B cell (primary cell): ENCODE data around the gene METTL21C. TPM values are rescaled to one million over a fixed set of nuclear protein-coding genes. Genes with fewer than 3 reads are reported as not detected.

ENCODE experiments used
- ATAC-seq: fragments of 200-7000 bp; cut with Tn5 transposase; one replicate; pipeline ENCODE4 v1.10.0; 2021; ENCODE audit warnings: low read depth, mild to moderate bottlenecking, moderate number of reproducible peaks, moderate library complexity
- CTCF ChIA-PET: fragments of 350-600 bp; sonication (Branson Sonifier 250); formaldehyde crosslinking; loops from one replicate; lab custom pipeline; 2021; ENCODE audit warnings: antibody characterized with exemption, inconsistent platforms; lab: Charles Lee
- POLR2A ChIA-PET: fragments of 350-600 bp; sonication (Branson Sonifier 250); formaldehyde crosslinking; loops from one replicate; lab custom pipeline; 2021; ENCODE audit warnings: antibody characterized with exemption; lab: Charles Lee
- DNase-seq: peaks from one replicate; pipeline ENCODE4 v3.0.0; 2013
- H2AFZ ChIP-seq: 2 replicates; pipeline ENCODE4 v1.6.1; 2012; ENCODE audit warnings: mild to moderate bottlenecking, low read depth, low read length; ENCODE audit not compliant: insufficient read depth, poor library complexity, severe bottlenecking
- H3K27ac ChIP-seq, 2 donors: 1 replicate in 1 of 2; 2 replicates in 1 of 2; pipeline ENCODE4 v1.5.1; 2012 to 2013; ENCODE audit warnings: low read length in 2 of 2, mild to moderate bottlenecking in 2 of 2, moderate library complexity in 1 of 2
- H3K27me3 ChIP-seq, 4 experiments: fragments of 200-600 bp in 1 of 4; sonication (generic) in 1 of 4; replicated peaks in 1 of 4; 1 replicate in 2 of 4; 2 replicates in 2 of 4; pipeline versions ENCODE4 v1.6.1 to v1.7.0; 2013 to 2016; ENCODE audit warnings: low read length in 3 of 4, mild to moderate bottlenecking in 2 of 4, mixed read lengths in 1 of 4, moderate library complexity in 1 of 4; ENCODE audit not compliant: insufficient read depth in 4 of 4, control insufficient read depth in 3 of 4; ENCODE audit errors: control extremely low read depth in 1 of 4
- H3K36me3 ChIP-seq, 2 experiments: replicated peaks in 1 of 2; 1 replicate in 1 of 2; 2 replicates in 1 of 2; pipeline versions ENCODE4 v1.6.1 to v1.7.1; 2013; ENCODE audit warnings: low read length in 1 of 2; ENCODE audit not compliant: insufficient read depth in 2 of 2, control insufficient read depth in 1 of 2; ENCODE audit errors: control extremely low read depth in 1 of 2, extremely low read depth in 1 of 2
- H3K4me1 ChIP-seq, 2 donors: fragments of 200-600 bp in 1 of 2; sonication (generic) in 1 of 2; 1 replicate in 1 of 2; 2 replicates in 1 of 2; pipeline versions ENCODE4 v1.5.1 to v1.6.1; 2013 to 2017; ENCODE audit warnings: low read length in 2 of 2; ENCODE audit not compliant: control insufficient read depth in 2 of 2, insufficient read depth in 2 of 2
- H3K4me2 ChIP-seq: replicated peaks from 2 replicates; pipeline ENCODE3; 2012; ENCODE audit warnings: mild to moderate bottlenecking, low read depth, low read length; ENCODE audit not compliant: poor library complexity, severe bottlenecking
- H3K4me3 ChIP-seq, 5 experiments: fragments of 200-600 bp in 1 of 5; sonication (generic) in 1 of 5; 1 replicate in 3 of 5; 2 replicates in 2 of 5; pipeline versions ENCODE4 v1.5.1 to v1.7.0; 2011 to 2016; ENCODE audit warnings: low read length in 4 of 5, mild to moderate bottlenecking in 4 of 5, low read depth in 2 of 5, control low read depth in 1 of 5, moderate library complexity in 1 of 5; ENCODE audit not compliant: insufficient read depth in 1 of 5; ENCODE audit errors: control extremely low read depth in 1 of 5, extremely low read depth in 1 of 5
- H3K79me2 ChIP-seq: fragments of 200-600 bp; sonication (generic); one replicate; pipeline ENCODE4 v1.6.0; 2016; ENCODE audit warnings: low read length; ENCODE audit not compliant: control insufficient read depth, insufficient read depth
- H3K9ac ChIP-seq: fragments of 200-600 bp; sonication (generic); 2 replicates; pipeline ENCODE4 v1.6.1; 2017; ENCODE audit warnings: mild to moderate bottlenecking, low read length, moderate library complexity
- H3K9me3 ChIP-seq, 3 donors: one replicate each; pipeline versions ENCODE4 v1.6.1 to v1.7.1; 2013; ENCODE audit warnings: low read length in 2 of 3; ENCODE audit not compliant: control insufficient read depth in 2 of 3, insufficient read depth in 1 of 3; ENCODE audit errors: control extremely low read depth in 1 of 3
- H4K20me1 ChIP-seq: 2 replicates; pipeline ENCODE4 v1.6.0; 2012; ENCODE audit warnings: mild to moderate bottlenecking, low read length; ENCODE audit not compliant: insufficient read depth, control insufficient read depth, poor library complexity, severe bottlenecking
- H3K27ac Mint-ChIP-seq: one replicate; pipeline ENCODE4 v1.8.0; 2021; ENCODE audit warnings: mixed read lengths
- H3K27me3 Mint-ChIP-seq: one replicate; pipeline ENCODE4 v1.8.0; 2021; ENCODE audit warnings: mixed read lengths
- H3K4me1 Mint-ChIP-seq: one replicate; pipeline ENCODE4 v1.8.0; 2021; ENCODE audit warnings: mixed read lengths
- H3K4me3 Mint-ChIP-seq: one replicate; pipeline ENCODE4 v1.8.0; 2021; ENCODE audit warnings: mixed read lengths
- H3K9me3 Mint-ChIP-seq: one replicate; pipeline ENCODE4 v1.8.0; 2022; ENCODE audit warnings: mixed read lengths; ENCODE audit not compliant: insufficient read depth
- CTCF ChIP-seq: fragments of 200-600 bp; IDR thresholded peaks from one replicate; pipeline ENCODE4 v1.8.0; 2022; ENCODE audit warnings: antibody characterized with exemption, mild to moderate bottlenecking
- EZH2 ChIP-seq: IDR thresholded peaks from 2 replicates; pipeline ENCODE4 v1.6.1; 2012; ENCODE audit warnings: borderline replicate concordance, low read depth, mild to moderate bottlenecking, moderate library complexity, low read length; ENCODE audit not compliant: insufficient read depth, poor library complexity, severe bottlenecking
- WGBS: methylation state at CpG from one replicate; pipeline ENCODE4 v1.1.5; 2013; ENCODE audit warnings: missing lambda C conversion rate; ENCODE audit not compliant: insufficient coverage; 5-methylcytosine and 5-hydroxymethylcytosine counted together
- intact Hi-C: fragments of 100-400 bp; cut with micrococcal nuclease; formaldehyde crosslinking; loops from one replicate; pipeline ENCODE4 v1.10.0; 2022
- polyA plus RNA-seq: library from polyadenylated mRNA; depleted of rRNA; stranded (reverse); fragments of >200 nt; gene quantifications from 2 replicates; pipeline ENCODE4 v1.2.3, GENCODE V29; 2012
- total RNA-seq, 2 donors: library from RNA; stranded (reverse); fragments of 120-200 nt in 1 of 2; gene quantifications; 1 replicate in 1 of 2; 2 replicates in 1 of 2; pipeline versions ENCODE4 v1.2.3 to v1.2.4, GENCODE V29; 2013 to 2022

The METTL21C gene
- total and polyA plus RNA-seq, 2 donors (not counting 1 experiment from before 2014, with no cell fraction given), result not detected

- Mint-ChIP-seq H3K4me1 (no peaks in the 10 kb centered on the region), H3K4me3 (no peak overlapping the region), H3K27me3 (peaks cover 33% of the 10 kb centered on the region), H3K9me3 (peaks cover 4% of the 10 kb centered on the region), H3K27ac (no peak overlapping the region)
- H3K4me2 ChIP-seq, result no peak overlapping the region
- DNase-seq, result no peak
- intact Hi-C loops, result no loop called here
- no peaks in the 10 kb centered on the region for H4K20me1 ChIP-seq
- POLR2A ChIA-PET, result no interaction called here
- no peak for ATAC-seq
- H2AFZ ChIP-seq, result no peak overlapping the region
- peaks cover 0 to 9% (median 0%) of the 10 kb centered on the region in 3 donors for H3K9me3 ChIP-seq
- TF ChIP-seq CTCF, result no peak
- TF ChIP-seq EZH2, result no peak
- WGBS, result 85% methylated on average over 7 of the region's 14 CpGs
- no peaks in the 10 kb centered on the region for H3K36me3 ChIP-seq
- H3K79me2 ChIP-seq, result no peaks in the 10 kb centered on the region
- no peak overlapping the region for H3K27ac ChIP-seq
- peaks cover 0 to 5% (median 0%) of the 10 kb centered on the region in 4 experiments for H3K27me3 ChIP-seq
- H3K4me3 ChIP-seq, result no peak overlapping the region
- H3K9ac ChIP-seq, result no peak overlapping the region
- no peaks in the 10 kb centered on the region for H3K4me1 ChIP-seq
- CTCF ChIA-PET, result no interaction called here
Observed at GRCh38 chr13:102700088-102701031, 5.5 kb upstream of the METTL21C start.

DNA sequence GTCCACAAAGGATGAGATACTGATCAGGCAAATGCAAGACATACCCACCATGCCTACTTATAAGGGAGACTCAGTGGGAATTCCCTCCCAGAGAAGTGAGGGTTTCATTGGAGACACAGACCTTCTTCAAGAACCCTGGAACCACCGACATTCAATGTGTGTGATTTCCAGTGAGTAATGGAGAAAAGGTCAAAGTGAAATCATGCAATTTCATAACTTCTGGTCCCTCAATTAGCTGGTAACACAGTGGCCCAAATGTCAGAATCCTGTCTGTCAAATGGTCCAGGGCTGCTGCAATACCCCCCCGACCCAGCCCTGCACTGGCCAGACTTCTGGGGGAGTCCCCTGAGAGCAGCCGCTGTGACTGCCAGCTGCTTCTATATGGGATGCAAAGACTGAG lies 4.7 kb upstream of the METTL21C start:
- 91% methylated on average over 3 of the region's 3 CpGs for WGBS
- H3K4me3 Mint-ChIP-seq, result no peak overlapping the region
- H4K20me1 ChIP-seq, result no peaks in the 10 kb centered on the region
- H3K9ac ChIP-seq, result no peak overlapping the region
- no peaks in the 10 kb centered on the region for H3K4me1 ChIP-seq
- no peaks in the 10 kb centered on the region for H3K4me1 Mint-ChIP-seq
- ChIA-PET POLR2A (no interaction called here), CTCF (no interaction called here)
- no peaks in the 10 kb centered on the region for H3K36me3 ChIP-seq
- peaks cover 0 to 9% (median 0%) of the 10 kb centered on the region in 3 donors for H3K9me3 ChIP-seq
- no peak overlapping the region for H3K27ac Mint-ChIP-seq
- no peak overlapping the region for H3K4me3 ChIP-seq
- peaks cover 37% of the 10 kb centered on the region for H3K27me3 Mint-ChIP-seq
- H3K4me2 ChIP-seq, result no peak overlapping the region
- no peak overlapping the region for H3K27ac ChIP-seq
- intact Hi-C loops, result no loop called here
- ATAC-seq (no peak), DNase-seq (no peak)
- no peak for TF ChIP-seq EZH2
- no peak for TF ChIP-seq CTCF
- H3K79me2 ChIP-seq, result no peaks in the 10 kb centered on the region
- peaks cover 4% of the 10 kb centered on the region for H3K9me3 Mint-ChIP-seq
- no peak overlapping the region for H2AFZ ChIP-seq
- H3K27me3 ChIP-seq, result peaks cover 0 to 5% (median 0%) of the 10 kb centered on the region in 4 experiments
